Endothelial cell of umbilical vein (primary cell): ENCODE results near the gene IDUA.

Source experiments
- POLR2A ChIP-seq: IDR thresholded peaks from 2 replicates; pipeline ENCODE4 v1.6.1; 2012; ENCODE audit warnings: low read depth, mild to moderate bottlenecking, control low read depth, low read length
- POLR2AphosphoS5 ChIP-seq: IDR thresholded peaks from 2 replicates; pipeline ENCODE4 v1.6.1; 2012; ENCODE audit warnings: low read depth, mild to moderate bottlenecking, control low read depth, low read length, moderate library complexity; ENCODE audit not compliant: insufficient read depth
- TF ChIP-seq, protein P1 (sequence below), 2 donors: IDR thresholded peaks; 1 replicate in 1 of 2; 2 replicates in 1 of 2; pipeline ENCODE4 v1.5.1; 2011; ENCODE audit warnings: low read length in 2 of 2, mild to moderate bottlenecking in 2 of 2, moderate library complexity in 2 of 2, control low read depth in 1 of 2, inconsistent platforms in 1 of 2, low read depth in 1 of 2; ENCODE audit not compliant: insufficient read depth in 1 of 2; ENCODE audit errors: extremely low read depth in 1 of 2

DNA sequence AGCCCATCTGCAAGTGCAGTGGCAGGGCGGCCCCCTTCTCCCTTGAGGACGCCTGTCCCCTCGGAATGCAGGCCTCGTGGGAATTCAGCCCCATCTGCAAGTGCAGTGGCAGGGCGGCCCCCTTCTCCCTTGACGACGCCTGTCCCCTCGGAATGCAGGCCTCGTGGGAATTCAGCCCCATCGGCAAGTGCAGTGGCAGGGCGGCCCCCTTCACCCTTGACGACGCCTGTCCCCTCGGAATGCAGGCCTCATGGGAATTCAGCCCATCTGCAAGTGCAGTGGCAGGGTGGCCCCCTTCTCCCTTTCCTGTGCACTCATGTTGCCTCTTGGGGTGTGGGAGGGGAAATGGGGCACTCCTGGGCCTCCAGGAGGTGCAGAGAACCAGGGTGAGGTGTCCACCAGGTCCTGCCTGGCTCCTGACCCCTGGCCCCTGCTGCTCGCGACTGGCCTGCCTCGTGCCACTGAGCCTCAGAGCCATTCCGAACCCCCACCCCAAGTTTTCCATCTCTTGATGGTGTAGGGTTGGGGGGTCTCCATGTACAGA lies 13.1 kb downstream of the IDUA start:
- TF ChIP-seq, protein P1, sequence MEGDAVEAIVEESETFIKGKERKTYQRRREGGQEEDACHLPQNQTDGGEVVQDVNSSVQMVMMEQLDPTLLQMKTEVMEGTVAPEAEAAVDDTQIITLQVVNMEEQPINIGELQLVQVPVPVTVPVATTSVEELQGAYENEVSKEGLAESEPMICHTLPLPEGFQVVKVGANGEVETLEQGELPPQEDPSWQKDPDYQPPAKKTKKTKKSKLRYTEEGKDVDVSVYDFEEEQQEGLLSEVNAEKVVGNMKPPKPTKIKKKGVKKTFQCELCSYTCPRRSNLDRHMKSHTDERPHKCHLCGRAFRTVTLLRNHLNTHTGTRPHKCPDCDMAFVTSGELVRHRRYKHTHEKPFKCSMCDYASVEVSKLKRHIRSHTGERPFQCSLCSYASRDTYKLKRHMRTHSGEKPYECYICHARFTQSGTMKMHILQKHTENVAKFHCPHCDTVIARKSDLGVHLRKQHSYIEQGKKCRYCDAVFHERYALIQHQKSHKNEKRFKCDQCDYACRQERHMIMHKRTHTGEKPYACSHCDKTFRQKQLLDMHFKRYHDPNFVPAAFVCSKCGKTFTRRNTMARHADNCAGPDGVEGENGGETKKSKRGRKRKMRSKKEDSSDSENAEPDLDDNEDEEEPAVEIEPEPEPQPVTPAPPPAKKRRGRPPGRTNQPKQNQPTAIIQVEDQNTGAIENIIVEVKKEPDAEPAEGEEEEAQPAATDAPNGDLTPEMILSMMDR (IDR thresholded peaks at IDR 0.05; ENCODE audit: extremely low read depth in 1 of 2, insufficient read depth in 1 of 2, low read depth in 1 of 2, low read length in 2 of 2), result no peak
- no peak for TF ChIP-seq POLR2AphosphoS5
- TF ChIP-seq POLR2A, result no peak
